ENCODE data around the gene XPO1.
"Not testable (repeated sequence)": the region's sequence is repeated elsewhere in the genome, so short reads cannot be mapped to it uniquely, and the experiment has no call there.

Gene XPO1

DNA sequence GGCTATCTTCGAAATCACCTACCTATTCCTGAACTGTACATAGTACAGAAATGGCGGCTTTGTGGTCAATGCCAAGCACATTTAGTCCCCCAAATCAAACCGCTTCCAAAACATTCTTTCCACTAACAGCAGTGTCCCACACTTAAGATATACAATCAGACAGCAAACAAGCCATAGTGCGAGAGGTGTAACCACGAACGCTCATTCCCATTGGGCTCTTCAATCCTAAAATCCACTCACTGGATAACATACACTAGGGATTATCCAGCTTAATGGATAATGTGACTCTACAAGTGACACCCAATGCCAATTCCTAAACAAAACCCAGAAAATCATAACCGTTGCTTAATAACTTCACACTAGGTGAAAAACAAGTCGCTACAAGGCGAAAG is 2.0 kb downstream of the XPO1 start:
- DNase-seq (ENCODE audit: low read depth): no peak

DNA sequence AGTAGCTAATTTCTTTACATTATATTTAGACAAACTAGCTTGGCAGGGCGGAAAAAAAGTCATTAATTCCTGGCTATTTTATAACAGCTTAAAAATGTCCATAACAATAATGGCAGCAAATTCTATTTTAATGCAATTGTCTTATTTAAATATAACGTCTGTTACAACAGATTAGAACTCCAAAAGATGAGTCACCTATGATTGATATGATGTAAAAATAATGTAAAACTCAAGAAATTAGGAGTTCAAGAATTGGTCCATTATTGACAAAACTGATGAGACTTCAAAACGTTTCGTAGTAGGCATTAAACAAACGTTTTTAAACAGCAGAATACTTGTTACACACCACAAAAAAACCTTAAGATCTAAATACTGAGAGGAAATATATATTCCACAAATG is 2.7 kb downstream of the XPO1 start:
- no peak for DNase-seq (ENCODE audit: low read depth)

DNA sequence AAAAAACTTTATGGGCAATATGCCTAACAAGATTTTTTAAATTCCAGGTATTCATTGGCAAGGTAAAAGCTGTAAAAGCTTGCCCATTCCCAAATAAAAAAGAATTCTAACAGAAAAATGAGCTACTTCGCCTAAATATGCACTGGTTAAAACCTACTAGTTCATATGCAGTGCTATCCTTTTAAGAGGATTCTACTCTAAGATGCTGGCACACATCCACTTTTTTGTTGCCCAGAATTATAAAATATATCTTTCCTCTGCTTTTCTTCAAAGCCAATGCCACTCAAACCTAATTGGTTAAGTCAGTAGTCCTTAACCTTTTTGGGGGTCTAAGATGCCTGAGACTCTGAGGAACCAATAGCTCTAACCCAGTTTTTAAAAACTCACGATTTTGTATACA is 3.2 kb downstream of the XPO1 start:
- DNase-seq (ENCODE audit: low read depth): no peak

DNA sequence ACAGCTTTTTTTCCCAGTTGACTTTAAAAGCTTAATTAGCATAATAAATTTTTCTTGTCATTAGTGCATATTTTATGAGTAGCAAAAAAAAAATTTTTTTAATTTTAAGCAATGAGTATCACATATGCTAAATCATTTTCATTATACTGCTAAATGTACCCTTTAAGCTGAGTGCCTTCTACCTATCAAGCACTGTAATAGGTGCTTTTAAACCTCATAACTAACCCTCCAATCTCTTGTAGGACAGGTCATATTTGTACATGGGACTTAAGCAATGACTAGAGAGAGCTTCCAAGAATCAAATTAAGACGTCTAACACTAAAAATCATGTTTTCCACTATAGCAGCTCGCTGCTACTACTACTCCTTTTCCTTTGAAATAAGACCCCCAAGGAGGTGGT is 7.4 kb downstream of the XPO1 start:
- DNase-seq (ENCODE audit: low read depth): no peak

DNA sequence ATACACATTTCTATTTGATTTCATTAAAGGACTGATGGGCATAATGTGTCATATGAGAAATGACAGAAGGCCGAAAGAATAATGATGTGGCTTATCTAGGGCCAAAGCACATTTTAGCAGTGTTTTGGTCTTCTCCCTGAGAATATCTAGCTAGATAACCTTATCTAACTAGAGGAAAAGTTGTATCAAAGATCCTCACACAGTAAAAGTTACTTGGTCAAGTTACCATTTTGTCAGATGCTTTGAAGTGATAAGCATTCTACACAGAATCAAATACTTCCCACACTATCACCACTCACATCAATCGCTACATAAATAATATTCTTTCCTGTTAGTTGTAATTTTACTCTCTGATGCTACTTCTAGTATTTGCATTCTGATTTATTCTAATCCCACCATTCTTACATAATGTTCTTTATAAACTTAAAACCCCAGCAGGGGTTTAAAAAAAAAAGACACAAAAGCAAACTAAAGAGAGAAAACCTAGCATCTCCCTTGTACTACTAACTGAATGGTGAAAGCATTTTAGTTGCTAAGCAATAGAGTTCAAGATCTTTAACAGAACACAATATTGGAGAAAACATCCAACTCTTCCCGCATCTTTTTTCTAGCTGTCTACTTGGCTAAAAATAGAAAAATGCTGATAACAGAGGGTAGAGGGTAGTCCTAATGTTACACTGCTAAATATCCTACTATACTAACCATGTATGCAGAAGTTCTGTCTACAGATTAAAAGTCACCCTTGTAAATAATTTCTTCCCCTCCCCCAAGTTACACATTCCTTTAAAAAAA is 8.0 kb downstream of the XPO1 start:
- no peak for DNase-seq (ENCODE audit: low read depth)

DNA sequence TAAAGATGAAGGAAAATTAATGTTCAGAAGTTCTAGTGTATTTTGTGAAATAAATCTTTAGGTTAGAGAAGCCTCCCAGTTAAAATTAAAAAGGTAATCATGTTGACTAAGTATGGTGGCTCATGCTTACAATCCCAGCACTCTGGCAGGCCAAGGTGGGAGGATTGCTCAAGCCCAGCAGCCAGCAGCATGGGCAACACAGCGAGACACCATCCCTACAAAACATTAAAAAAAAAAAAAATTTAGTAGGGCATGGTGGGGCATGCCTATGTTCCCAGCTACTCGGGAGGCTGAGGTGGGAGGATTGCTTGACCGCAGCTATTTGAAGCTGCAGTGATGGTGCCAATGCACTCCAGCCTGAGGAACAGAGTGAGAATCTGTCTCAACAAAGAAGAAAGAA is 17.9 kb downstream of the XPO1 start:
- no peak for DNase-seq (ENCODE audit: low read depth)

DNA sequence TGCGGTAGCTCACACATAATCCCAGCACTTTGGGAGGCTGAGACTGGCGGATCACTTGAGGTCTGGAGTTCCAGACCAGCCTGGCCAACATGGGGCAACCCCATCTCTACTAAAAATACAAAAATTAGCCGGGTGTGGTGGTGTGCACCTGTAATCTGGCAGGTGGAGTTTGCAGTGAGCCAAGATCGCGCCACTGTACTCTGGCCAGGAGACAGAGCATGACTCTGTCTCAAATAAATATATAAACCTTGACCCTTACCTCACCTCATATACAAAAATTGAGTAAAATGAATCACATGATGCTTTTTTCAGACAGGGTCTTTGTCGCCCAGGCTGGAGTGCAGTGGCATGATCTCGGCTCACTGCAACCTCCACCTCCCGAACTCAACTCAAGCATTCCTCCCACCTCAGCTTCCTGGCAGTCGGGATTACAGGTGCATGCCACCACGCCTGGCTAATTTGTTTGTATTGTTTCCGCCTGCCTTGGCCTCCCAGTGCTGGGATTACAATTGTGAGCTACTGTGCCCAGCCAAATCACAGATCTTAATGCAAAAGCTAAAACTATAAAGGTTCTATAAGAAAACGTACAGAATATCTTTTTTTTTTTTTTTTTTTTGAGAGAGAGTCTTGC is 25.3 kb downstream of the XPO1 start:
- DNase-seq (ENCODE audit: low read depth): no peak

DNA sequence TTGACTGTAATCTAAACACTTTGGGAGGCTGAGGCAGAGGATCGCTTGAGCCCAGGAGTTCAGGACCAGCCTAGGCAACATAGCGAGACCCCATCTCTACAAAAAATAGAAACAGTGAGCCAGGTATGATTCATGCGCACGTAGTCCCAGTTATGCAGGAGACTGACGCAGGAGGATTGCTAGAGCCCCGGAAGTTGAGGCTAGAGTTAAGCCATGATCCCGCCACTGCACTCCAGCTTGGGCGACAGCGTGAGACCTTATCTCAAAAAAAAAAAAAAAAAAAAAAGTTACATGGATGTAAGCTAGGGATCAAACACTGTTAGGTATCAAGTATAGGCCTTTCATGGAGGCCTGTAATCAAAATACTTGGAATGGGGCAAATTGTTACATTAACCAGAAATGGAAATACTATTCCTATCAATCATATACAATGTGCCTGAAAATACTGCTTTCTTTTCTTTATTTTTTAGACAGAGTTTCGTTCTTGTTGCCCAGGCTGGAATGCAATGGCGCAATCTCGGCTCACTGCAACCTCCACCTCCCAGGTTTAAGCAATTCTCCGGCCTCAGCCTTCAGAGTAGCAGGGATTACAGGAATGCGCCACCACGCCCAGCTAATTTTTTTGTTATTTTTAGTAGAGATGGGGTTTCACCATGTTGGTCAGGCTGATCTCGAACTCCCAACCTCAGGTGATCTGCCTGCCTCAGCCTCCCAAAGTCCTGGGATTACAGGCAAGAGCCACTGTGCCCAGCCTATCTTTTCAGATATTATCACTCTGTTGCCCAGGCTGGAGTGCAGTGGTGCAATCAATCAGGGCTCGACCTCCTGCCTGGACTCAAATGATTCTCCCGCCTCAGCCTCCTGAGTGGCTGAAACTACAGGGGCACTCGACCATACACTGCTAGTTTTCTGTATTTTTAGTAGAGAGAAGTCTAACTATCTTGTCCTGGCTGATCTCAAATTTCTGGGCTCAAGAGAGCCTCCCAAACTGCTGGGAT is 27.2 kb downstream of the XPO1 start:
- no peak for DNase-seq (ENCODE audit: low read depth)

DNA sequence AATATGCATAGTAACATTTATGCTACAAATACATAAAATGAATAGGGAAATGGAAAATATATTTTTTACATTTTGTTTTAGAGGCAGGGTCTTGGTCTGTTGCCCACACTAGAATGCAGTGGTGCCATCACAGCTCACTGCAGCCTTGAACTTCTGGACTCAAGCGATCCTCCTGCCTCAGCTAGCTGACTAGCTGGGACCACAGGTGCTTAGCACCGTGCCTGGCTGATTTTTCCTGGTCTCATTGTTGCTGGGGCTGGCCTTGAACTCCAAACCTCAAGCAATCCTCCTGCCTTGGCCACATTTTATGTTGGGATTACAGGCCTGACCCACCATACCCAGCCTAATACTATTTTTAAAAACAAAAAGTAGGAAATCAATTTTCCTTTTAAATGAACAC is 33.2 kb downstream of the XPO1 start:
- DNase-seq (ENCODE audit: low read depth): no peak

DNA sequence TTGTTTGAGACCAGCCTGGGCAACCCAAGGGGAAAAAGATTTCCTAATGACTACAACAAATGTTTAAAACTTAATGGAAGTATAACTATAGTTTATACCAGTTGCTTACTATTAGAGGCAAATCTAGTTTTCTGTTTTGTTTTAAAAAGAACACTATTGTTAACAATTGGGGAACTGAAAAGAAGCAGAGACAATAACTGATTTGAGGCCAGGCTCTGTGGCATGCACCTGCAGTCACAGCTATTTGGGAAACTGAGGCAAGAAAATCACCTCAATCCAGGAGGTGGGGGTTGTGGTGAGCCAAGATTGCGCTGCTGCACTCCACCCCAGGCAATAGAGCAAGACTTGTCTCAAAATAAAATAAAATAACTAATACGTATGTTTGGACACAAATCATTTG is 39.1 kb downstream of the XPO1 start:
- DNase-seq (ENCODE audit: low read depth): no peak

DNA sequence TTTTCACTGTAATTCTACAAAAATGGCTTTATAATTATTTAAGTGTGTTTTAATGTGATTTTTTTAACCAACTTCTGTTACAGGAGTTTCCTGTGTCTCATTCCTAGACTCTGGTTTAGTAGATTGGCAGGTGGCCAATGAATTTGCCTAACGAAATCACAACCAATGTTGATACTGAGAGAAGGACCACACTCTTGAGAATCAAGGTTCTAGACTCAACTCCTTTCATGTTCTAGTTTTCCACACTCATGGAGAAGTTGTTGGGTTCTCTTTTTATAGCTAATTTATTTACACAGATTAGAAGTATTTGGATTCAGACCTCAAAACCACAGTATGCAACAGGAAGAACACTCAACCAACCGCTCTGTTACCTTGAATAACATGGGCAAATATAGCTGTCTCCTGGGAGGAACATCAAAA is 44.6 kb downstream of the XPO1 start:
- no peak for DNase-seq (ENCODE audit: low read depth)

DNA sequence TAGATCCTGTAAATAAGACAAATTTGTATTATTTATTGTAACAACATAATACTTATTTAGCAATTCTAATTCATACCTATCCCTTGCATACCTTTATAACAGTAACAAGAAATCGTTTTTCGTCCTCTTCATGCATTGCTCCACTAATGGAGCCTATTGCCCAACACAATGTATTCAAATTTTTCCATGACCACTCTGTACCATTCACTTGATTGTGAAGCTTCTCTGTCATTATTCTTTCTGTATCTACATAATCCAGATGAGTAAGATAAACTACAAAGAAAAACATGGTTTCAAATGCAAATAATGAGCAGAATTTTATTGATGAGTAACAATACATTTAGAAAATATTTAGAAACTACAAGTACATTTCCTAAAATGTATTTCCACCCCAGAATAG is 45.7 kb downstream of the XPO1 start:
- DNase-seq (ENCODE audit: low read depth): no peak

DNA sequence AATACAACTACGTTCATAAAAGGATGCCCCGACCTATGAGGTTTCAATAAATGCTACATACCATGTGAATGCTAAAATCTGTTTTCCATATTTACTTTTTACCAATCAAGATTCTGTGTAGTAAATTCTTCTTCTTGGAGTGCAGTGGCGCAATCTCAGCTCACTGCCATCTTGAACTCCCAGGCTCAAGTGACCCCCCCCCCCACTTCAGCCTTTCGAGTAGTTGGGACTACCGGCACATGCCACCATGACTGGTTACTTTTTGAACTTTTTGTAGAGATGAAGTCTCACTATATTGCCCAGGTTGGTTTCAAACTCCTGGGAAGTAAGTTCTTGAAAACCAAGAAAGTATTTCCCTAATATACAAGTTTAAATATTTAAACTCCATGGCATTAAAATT is 52.9 kb downstream of the XPO1 start:
- no peak for DNase-seq (ENCODE audit: low read depth)

DNA sequence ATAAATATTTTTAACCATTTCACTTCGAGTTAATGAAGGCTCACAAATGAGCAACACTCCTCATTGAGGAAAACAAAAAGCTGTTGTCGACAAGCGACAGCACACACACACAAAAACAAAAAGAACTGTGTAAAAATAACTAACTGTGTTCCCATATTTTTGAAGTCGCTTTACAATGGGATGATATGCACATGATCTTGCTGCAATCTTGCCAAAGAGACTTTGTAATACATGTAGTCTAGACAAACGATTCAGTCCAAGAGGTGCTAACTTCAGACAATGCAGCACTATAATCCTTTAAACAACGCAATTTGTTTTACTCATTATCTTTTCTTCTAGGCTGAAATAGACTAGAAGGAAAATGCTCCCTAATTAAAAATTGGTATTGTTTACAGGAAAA is 60.1 kb downstream of the XPO1 start:
- DNase-seq (ENCODE audit: low read depth): no peak

DNA sequence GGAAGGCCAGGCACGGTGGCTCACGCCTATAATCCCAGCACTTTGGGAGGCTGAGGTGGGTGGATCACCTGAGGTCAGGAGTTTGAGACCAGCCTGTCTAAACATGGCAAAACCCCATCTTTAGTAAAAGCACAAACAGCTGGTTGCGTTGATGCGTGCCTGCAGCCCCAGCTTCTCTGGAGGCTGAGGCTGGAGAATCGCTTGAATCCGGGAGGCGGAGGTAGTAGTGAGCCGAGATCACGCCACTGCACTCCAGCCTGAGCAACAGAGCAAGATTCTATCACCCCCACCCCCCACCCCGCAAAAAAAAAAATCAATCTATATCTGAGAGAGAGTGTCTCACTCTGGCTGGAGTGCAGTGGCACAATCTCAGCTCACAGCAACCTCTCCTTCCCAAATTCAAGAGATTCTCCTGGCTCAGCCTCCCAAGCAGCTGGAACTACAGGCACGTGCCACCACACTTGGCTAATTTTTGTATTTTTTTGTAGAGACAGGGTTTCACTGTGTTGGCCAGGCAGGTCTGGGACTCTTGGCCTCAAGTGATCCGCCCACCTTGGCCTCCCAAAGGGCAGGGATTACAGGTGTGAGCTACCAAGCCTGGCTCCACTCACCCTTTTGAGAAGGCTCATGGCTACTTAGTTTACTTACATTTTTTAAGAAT is 61.1 kb downstream of the XPO1 start:
- not testable (repeated sequence) for DNase-seq (ENCODE audit: low read depth)

DNA sequence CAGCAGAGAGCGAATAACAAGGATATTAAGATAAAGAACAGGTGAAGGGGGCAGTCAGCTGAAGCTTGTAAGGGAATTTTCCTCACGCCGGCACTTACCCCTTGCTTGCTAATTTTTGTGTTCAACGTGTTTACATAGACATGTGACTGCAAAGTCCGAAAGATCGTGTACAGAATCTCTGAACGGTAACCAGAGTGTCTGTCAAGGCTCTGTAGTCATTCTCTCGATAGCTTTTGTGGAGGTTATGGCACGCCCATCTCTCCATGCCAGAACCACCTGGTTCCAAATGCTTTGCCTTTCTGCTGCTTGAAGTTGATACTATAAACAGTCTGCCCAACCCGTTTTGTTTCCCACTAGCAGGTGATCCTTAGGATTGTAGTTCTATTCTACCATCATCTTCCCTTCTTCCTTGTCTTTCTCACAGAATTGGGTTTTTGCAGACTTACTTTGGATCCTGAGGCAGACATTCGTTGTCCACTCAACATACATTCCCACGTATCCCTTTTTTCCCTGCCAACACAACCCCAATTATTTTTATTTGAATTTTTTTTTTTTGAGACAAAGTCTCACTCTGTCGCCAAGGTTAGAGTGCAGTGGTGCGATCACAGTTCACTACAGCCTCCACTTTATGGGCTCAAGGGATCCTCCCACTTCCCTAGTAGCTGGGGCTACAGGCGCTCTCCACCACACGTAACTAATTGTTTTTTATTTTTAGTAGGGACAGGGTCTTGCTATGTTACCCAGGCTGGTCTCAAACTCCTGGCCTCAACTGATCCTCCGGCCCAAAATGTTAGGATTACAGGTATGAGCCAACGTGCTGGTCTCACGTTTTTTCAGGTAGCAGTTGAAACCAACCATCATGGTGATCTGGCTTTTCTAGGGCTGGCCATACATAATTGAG is 66.0 kb downstream of the XPO1 start:
- DNase-seq (ENCODE audit: low read depth): no peak

DNA sequence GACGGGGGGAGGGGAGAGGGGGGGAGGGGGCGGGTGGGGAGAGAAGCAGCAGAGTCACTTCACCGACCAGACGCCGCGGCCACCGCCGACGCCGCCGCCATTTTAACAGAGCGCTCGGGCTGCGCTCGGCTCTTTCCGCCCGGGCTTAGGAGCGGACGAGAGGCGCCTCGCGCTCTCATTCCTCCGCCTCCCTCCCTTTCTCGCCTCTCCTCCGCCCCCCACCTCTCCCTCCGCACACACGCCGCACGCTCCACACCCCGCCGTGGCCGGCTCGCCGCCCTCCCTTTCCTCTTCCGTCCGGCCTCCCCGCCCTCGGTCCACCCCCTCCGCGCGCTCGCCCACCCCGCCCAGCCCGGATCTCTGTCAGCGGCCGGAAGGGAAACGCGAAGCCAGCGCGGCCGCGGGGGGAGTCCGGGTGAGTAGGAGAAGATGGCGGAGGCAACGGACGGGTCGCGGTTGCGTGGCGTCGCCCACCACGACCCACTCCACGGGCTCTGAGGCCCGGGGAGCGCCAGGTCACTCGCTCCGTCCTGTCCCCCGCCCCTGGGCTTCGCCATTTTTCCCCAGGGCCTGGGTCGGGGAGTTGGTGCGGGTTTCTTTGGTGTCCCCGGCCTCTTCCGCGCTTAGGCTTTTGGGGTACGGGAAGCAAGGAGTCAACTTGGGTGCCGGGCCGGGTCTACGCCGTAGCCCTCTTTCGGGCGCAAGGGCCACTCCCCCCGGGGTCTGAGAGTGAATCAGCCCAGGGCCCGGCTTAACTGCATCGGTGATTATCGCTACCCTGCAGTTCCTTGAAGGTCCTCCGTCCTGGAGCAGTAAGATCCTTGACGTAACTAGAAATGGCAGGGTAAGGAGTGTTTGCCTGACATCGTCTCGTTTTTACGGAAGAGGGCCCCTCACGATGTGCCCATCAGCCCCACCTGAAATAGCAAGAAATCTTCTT is 66.9 kb downstream of the XPO1 start, which contains the start of gene USP34:
Gene USP34, minus strand, starts transcription at position 123 of the 940 bp plus-strand sequence. CDS start 395 bp downstream, outside the sequence.
- peak; percentile 86 for DNase-seq (ENCODE audit: low read depth)

DNA sequence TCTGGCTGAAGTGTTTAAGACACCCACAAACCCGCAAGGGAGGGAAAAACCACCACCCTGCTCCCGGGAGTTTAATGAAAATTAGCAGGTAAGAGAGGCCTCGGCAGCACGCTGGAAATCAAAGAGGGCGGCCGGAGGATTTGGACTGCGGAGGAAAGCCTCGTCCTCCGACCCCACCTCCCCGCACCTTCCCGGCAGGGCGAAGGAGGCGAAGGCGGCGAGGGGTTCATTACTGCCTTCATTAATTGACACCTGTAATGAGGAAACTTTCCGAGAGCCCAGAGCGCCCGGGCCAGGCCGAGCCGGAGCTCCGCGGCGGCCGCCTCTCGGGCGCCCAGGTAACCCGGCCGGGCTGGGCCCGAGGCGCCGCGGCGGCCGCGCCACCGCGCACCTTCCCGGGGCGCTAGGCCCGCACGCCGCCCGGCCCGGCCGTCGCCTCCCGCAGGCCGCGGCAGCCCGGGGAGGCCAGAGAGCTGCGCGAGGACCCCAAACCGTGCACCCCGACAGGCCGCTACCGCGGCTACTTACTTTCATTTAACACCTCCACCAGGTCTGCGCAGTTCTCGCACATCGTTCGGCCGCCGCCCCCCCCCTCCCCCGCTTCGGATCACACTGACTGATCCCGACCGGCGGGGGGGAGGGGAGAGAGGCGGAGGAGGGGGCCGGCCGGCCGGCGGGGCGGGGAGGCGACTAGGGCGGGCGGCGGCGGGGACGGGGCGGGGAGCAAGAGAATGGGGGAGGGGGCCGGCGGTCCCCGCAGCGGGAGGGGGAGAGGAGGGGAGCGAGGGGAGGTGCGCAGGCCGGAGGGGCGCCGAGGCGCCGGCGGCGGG is 67.8 kb downstream of the XPO1 start:
- DNase-seq (ENCODE audit: low read depth): peak; percentile 73

Data from T follicular helper cell (primary cell).